ENCODE data around the gene SPOUT1.
"Not testable (repeated sequence)": the region's sequence is repeated elsewhere in the genome, so short reads cannot be mapped to it uniquely, and the experiment has no call there.

SPOUT1 gene

GRCh38 chr9:128788445-128788844, 41.1 kb downstream of the SPOUT1 start:
- no peak overlapping the region for H3K4me3 ChIP-seq (ENCODE audit: low read length)
- H3K9me3 ChIP-seq (ENCODE audit: control insufficient read depth, insufficient read depth, low read length), result no peaks in the 10 kb centered on the region
- H3K27ac ChIP-seq (ENCODE audit: low read length), result no peak overlapping the region
- H3K4me1 ChIP-seq (ENCODE audit: control insufficient read depth, insufficient read depth, low read length), result no peaks in the 10 kb centered on the region
- no CpG with 5 or more reads among the region's 1 CpG for WGBS (ENCODE audit: insufficient coverage, insufficient read length)
- H3K27me3 ChIP-seq (ENCODE audit: control insufficient read depth, insufficient read depth, low read length), result no peaks in the 10 kb centered on the region
- no peak for DNase-seq (ENCODE audit: low read depth, low spot score)
- H3K36me3 ChIP-seq (ENCODE audit: control insufficient read depth, insufficient read depth, low read length), result peaks cover 19% of the 10 kb centered on the region

DNA sequence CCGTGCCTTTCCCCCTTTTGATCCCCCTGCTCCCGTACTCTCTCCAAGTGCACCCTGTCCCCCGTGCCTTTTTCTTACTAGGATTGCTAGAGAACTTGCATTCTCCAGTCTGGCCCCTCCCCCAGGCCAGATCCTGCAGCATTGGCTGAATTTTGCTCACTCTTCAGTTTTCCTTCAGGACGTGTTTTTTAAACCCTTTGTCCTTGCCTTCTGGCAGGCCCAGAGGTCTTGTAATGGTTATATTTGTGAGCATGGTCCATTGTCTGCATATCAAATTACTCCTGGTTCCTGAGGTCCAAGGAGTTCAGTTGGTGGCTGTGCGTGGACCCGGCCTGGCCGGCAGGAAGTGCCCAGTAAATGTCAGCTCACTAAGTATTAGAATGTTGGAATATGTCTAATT, 41.9 kb downstream of the SPOUT1 start:
- Histone ChIP-seq H3K9me3 (ENCODE audit: control insufficient read depth, insufficient read depth, low read length) (no peaks in the 10 kb centered on the region), H3K4me1 (ENCODE audit: control insufficient read depth, insufficient read depth, low read length) (no peaks in the 10 kb centered on the region), H3K27ac (ENCODE audit: low read length) (no peak overlapping the region), H3K36me3 (ENCODE audit: control insufficient read depth, insufficient read depth, low read length) (peaks cover 15% of the 10 kb centered on the region), H3K4me3 (ENCODE audit: low read length) (peak overlapping the region; percentile 77; the same call in 1 of the 2 replicates), H3K27me3 (ENCODE audit: control insufficient read depth, insufficient read depth, low read length) (no peaks in the 10 kb centered on the region)
- no CpG with 5 or more reads among the region's 7 CpGs for WGBS (ENCODE audit: insufficient coverage, insufficient read length)
- DNase-seq (ENCODE audit: low read depth, low spot score), result no peak

- no CpG with 5 or more reads among the region's 64 CpGs for WGBS (ENCODE audit: insufficient coverage, insufficient read length)
- Histone ChIP-seq H3K4me1 (ENCODE audit: control insufficient read depth, insufficient read depth, low read length) (no peaks in the 10 kb centered on the region), H3K27me3 (ENCODE audit: control insufficient read depth, insufficient read depth, low read length) (no peaks in the 10 kb centered on the region), H3K4me3 (ENCODE audit: low read length) (peak within 1 kb of the TSS; percentile 77), H3K9me3 (ENCODE audit: control insufficient read depth, insufficient read depth, low read length) (no peaks in the 10 kb centered on the region), H3K36me3 (ENCODE audit: control insufficient read depth, insufficient read depth, low read length) (peaks cover 8% of the 10 kb centered on the region), H3K27ac (ENCODE audit: low read length) (no peak within 1 kb of the TSS)
- DNase-seq (ENCODE audit: low read depth, low spot score), result peak; percentile 55
Measured at GRCh38 chr9:128786681-128787601, 42.7 kb downstream of the SPOUT1 start, which contains the start of gene TBC1D13. TBC1D13 (plus strand) TSS chr9:128787253; CDS start chr9:128787354, 101 bp downstream.

GRCh38 chr9:128785427-128785826, 44.2 kb downstream of the SPOUT1 start:
- WGBS (ENCODE audit: insufficient coverage, insufficient read length), result no CpG with 5 or more reads among the region's 6 CpGs
- no peak for DNase-seq (ENCODE audit: low read depth, low spot score)
- Histone ChIP-seq H3K27me3 (ENCODE audit: control insufficient read depth, insufficient read depth, low read length) (no peaks in the 10 kb centered on the region), H3K4me1 (ENCODE audit: control insufficient read depth, insufficient read depth, low read length) (no peaks in the 10 kb centered on the region), H3K36me3 (ENCODE audit: control insufficient read depth, insufficient read depth, low read length) (no peaks in the 10 kb centered on the region), H3K27ac (ENCODE audit: low read length) (no peak overlapping the region), H3K9me3 (ENCODE audit: control insufficient read depth, insufficient read depth, low read length) (no peaks in the 10 kb centered on the region), H3K4me3 (ENCODE audit: low read length) (no peak overlapping the region)

DNA sequence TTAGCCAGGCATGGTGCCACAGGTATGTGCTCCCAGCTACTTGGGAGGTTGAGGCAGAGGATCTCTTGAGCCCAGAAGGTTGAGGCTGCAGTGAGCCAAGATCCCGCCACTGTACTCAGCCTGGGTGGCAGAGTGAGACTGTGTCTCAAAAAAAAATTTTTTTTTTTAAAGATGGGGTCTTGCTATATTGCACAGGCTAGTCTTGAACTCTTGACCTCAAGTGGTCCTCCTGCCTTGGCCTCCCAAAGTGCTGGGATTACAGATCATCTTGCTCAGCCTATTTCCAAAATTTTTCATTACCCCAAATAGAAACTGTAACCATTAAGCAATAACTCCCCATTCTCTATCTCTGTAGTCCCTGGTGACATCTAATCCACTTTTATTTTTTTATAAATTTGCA, 46.9 kb downstream of the SPOUT1 start:
- Histone ChIP-seq H3K9me3 (ENCODE audit: control insufficient read depth, insufficient read depth, low read length) (no peaks in the 10 kb centered on the region; the same call in 1 of the 2 replicates), H3K36me3 (ENCODE audit: control insufficient read depth, insufficient read depth, low read length) (no peaks in the 10 kb centered on the region), H3K4me3 (ENCODE audit: low read length) (no peak overlapping the region), H3K27me3 (ENCODE audit: control insufficient read depth, insufficient read depth, low read length) (no peaks in the 10 kb centered on the region), H3K4me1 (ENCODE audit: control insufficient read depth, insufficient read depth, low read length) (no peaks in the 10 kb centered on the region), H3K27ac (ENCODE audit: low read length) (no peak overlapping the region)
- no CpG with 5 or more reads among the region's 1 CpG for WGBS (ENCODE audit: insufficient coverage, insufficient read length)
- DNase-seq (ENCODE audit: low read depth, low spot score), result no peak

DNA sequence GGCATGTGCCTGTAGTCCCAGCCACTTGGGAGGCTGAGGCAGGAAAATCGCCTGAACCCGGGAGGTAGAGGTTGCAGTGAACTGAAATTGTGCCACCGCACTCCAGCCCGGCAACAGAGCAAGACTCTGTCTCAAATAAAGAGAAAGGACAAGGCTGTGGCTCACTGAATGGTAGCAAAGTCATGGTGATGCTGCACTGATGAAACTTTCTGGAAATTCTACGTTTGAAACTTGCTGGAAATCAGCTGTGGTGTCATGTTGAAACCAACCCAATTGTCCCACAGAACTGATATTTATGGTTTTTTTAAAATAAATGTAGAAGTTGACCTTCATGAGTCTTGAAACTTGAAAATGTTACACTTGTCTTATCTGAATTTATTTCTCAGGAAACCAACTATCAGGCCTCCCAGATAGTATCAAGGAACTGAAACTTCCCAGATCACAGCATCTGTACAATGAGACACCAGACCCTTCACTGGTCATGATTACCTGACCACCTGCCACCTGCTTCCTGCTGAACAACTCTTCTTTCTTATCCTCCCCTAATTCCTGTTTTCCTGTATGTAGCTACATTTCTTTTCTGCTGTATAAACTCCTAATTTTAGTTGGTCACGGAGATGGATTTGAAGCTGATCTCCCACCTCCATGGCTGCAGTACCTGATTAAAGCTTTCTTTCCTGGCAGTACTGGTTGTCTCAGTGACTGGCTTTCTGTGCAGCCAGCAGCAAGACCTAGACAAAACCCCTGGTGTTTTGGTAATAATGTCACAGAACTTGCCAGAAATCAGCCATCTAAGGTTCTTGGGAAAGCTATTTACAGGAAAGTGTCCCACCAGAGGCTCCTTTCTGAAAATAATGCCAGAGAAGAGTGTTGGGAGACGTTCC, 48.2 kb downstream of the SPOUT1 start:
- no peaks in the 10 kb centered on the region for H3K4me1 ChIP-seq (ENCODE audit: control insufficient read depth, insufficient read depth, low read length)
- no CpG with 5 or more reads among the region's 7 CpGs for WGBS (ENCODE audit: insufficient coverage, insufficient read length)
- H3K27me3 ChIP-seq (ENCODE audit: control insufficient read depth, insufficient read depth, low read length), result no peaks in the 10 kb centered on the region
- no peaks in the 10 kb centered on the region; the same call in 1 of the 2 replicates for H3K9me3 ChIP-seq (ENCODE audit: control insufficient read depth, insufficient read depth, low read length)
- H3K36me3 ChIP-seq (ENCODE audit: control insufficient read depth, insufficient read depth, low read length), result no peaks in the 10 kb centered on the region
- no peak overlapping the region for H3K4me3 ChIP-seq (ENCODE audit: low read length)
- no peak overlapping the region for H3K27ac ChIP-seq (ENCODE audit: low read length)
- no peak for DNase-seq (ENCODE audit: low read depth, low spot score)

GRCh38 chr9:128780093-128780492, 49.5 kb downstream of the SPOUT1 start:
- not testable (repeated sequence) for H3K36me3 ChIP-seq (ENCODE audit: control insufficient read depth, insufficient read depth, low read length); H3K27me3 ChIP-seq (ENCODE audit: control insufficient read depth, insufficient read depth, low read length); H3K4me3 ChIP-seq (ENCODE audit: low read length); H3K27ac ChIP-seq (ENCODE audit: low read length); DNase-seq (ENCODE audit: low read depth, low spot score); H3K4me1 ChIP-seq (ENCODE audit: control insufficient read depth, insufficient read depth, low read length); H3K9me3 ChIP-seq (ENCODE audit: control insufficient read depth, insufficient read depth, low read length)
- WGBS (ENCODE audit: insufficient coverage, insufficient read length), result no CpG with 5 or more reads among the region's 27 CpGs

DNA sequence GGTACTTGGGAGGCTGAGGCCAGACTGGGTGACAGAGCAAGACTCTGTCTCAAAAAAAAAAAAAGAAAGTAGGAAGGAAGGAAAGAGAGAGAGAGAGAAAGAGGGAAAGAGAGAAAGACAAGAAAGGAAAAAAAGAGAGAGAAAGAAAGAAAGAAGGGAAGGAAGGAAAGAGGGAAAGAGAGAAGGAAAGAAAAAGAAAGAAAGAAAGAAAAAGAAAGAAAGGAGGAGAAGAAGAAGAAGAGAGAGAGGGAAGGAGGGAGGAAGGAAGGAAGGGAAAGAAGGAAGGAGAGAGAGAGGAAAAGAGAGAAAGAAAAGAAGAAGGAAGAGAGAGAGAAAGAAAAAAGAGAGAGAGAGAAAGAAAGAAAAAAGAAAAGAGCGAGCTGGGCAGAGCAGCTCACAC, 54.8 kb downstream of the SPOUT1 start:
- H3K27ac ChIP-seq (ENCODE audit: low read length), result no peak overlapping the region
- H3K36me3 ChIP-seq (ENCODE audit: control insufficient read depth, insufficient read depth, low read length), result no peaks in the 10 kb centered on the region
- no peak for DNase-seq (ENCODE audit: low read depth, low spot score)
- H3K27me3 ChIP-seq (ENCODE audit: control insufficient read depth, insufficient read depth, low read length), result no peaks in the 10 kb centered on the region
- H3K4me1 ChIP-seq (ENCODE audit: control insufficient read depth, insufficient read depth, low read length), result no peaks in the 10 kb centered on the region
- no CpG with 5 or more reads among the region's 1 CpG for WGBS (ENCODE audit: insufficient coverage, insufficient read length)
- no peaks in the 10 kb centered on the region; the same call in 1 of the 2 replicates for H3K9me3 ChIP-seq (ENCODE audit: control insufficient read depth, insufficient read depth, low read length)
- H3K4me3 ChIP-seq (ENCODE audit: low read length), result no peak overlapping the region

GRCh38 chr9:128773049-128773448, 56.5 kb downstream of the SPOUT1 start:
- H3K27me3 ChIP-seq (ENCODE audit: control insufficient read depth, insufficient read depth, low read length), result no peaks in the 10 kb centered on the region
- H3K9me3 ChIP-seq (ENCODE audit: control insufficient read depth, insufficient read depth, low read length), result no peaks in the 10 kb centered on the region
- no peak overlapping the region for H3K4me3 ChIP-seq (ENCODE audit: low read length)
- H3K27ac ChIP-seq (ENCODE audit: low read length), result no peak overlapping the region
- H3K36me3 ChIP-seq (ENCODE audit: control insufficient read depth, insufficient read depth, low read length), result no peaks in the 10 kb centered on the region
- no peak for DNase-seq (ENCODE audit: low read depth, low spot score)
- WGBS (ENCODE audit: insufficient coverage, insufficient read length), result no CpG with 5 or more reads among the region's 5 CpGs
- no peaks in the 10 kb centered on the region for H3K4me1 ChIP-seq (ENCODE audit: control insufficient read depth, insufficient read depth, low read length)

- H3K4me1 ChIP-seq (ENCODE audit: control insufficient read depth, insufficient read depth, low read length), result no peaks in the 10 kb centered on the region
- no peaks in the 10 kb centered on the region for H3K36me3 ChIP-seq (ENCODE audit: control insufficient read depth, insufficient read depth, low read length)
- no peaks in the 10 kb centered on the region for H3K9me3 ChIP-seq (ENCODE audit: control insufficient read depth, insufficient read depth, low read length)
- no peak within 1 kb of the TSS for H3K27ac ChIP-seq (ENCODE audit: low read length)
- H3K27me3 ChIP-seq (ENCODE audit: control insufficient read depth, insufficient read depth, low read length), result no peaks in the 10 kb centered on the region
- peak; percentile 54 for DNase-seq (ENCODE audit: low read depth, low spot score)
- H3K4me3 ChIP-seq (ENCODE audit: low read length), result peak within 1 kb of the TSS; percentile 45; the same call in 1 of the 2 replicates
- no CpG with 5 or more reads among the region's 72 CpGs for WGBS (ENCODE audit: insufficient coverage, insufficient read length)
Measured at GRCh38 chr9:128771745-128772519, 57.7 kb downstream of the SPOUT1 start, which contains the start of gene ZER1. ZER1 (minus strand) TSS chr9:128771927; CDS start chr9:128755565, 16,362 bp downstream.

Data from iPS DF 6.9 (cell line).